G401 (cell line): ENCODE results near the gene FABP3. TPM values are rescaled to one million over a fixed set of nuclear protein-coding genes. Genes with fewer than 3 reads are reported as not detected.

Experiments used
- DNase-seq: peaks from one replicate; pipeline ENCODE4 v3.0.0-alpha.2; 2015; ENCODE audit warnings: low spot score
- in situ Hi-C: cut with HindIII; loops from 2 replicates; pipeline ENCODE4 v1.10.0; 2016; ENCODE audit warnings: low sequenced_read_pairs, mixed read lengths
- total RNA-seq: library from RNA; depleted of rRNA; stranded (reverse); fragments of >200 nt; shearing (Covaris generic); gene quantifications from 2 replicates; pipeline ENCODE4 v1.2.3, GENCODE V29; 2014; rRNA removed

The FABP3 gene
- total RNA-seq, 1 experiment from 2014 or later: not detected

DNA sequence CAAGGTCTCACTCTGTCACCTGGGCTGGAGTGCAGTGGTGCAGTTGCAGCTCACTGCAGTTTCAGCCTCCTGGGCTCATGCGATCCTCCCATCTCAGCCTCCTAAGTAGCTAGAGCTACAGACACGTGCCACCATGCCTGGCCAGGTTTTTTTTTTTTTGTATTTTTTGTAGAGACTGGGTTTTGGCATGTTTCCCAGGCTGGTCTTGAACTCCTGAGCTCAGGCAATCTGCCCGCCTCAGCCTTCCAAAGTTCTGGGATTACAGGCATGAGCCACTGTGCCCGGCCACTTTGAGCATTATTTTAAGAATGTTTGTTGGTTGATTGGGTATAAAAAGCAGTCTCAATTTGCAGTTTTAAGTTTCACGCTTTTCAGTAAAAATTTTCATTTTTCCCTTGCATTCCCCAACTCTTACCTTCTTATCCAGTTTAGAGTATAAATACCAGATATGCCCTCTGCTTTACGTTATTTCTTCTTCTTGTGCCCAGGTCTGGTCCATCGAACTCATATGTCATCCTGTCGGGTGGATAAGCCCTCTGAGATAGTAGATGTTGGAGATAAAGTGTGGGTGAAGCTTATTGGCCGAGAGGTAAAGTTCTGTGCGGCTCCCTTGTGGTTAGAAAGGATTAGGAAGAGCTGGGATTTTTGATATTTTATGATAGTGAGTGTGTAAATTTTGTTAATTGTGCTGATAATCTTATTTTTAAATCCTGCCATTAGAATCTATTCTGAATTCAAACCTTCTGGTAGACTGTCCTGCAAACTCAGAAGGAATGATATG is 36.0 kb downstream of the FABP3 start:
- in situ Hi-C loops: no loop called here
- peak; percentile 28 for DNase-seq

DNA sequence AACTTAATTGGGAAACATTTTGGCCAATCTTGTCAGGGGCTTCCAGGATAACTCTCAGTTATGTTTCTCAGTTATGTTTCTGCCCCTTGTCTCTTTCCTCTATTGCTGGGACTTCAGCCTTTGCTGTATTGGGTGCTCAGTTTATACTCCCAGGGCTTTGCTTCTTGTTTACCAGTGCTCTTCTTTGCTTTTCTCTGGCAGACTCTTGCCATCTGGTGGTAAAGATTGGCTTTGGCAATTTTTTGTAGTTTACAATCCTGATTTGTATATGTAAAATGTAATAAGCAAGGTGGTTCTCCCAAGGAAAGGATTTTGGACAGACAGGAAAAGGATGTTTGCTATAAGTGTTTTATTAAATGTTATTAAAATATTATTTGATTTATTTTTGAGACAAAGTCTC is 37.9 kb downstream of the FABP3 start:
- DNase-seq: peak; percentile 86
- in situ Hi-C loops: no loop called here

DNA sequence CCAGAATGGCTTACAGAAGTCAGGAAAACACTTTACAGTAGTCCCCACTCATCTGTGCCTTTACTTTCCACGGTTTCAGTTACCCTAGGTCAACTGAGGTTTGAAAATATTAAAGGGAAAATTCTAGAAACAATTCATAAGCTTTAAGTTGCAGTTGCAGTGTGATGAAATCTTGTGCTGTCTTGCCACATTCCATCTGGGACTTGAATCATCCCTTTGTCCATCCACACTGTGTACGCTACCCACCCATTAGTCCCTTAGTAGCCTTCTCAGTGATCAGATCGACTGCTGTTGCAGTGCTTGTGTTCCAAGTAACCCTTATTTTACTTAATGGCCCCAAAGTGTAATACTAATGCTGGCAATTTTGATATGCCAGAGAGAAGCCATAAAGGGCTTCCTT is 45.5 kb downstream of the FABP3 start:
- DNase-seq: no peak
- in situ Hi-C loops: no loop called here

DNA sequence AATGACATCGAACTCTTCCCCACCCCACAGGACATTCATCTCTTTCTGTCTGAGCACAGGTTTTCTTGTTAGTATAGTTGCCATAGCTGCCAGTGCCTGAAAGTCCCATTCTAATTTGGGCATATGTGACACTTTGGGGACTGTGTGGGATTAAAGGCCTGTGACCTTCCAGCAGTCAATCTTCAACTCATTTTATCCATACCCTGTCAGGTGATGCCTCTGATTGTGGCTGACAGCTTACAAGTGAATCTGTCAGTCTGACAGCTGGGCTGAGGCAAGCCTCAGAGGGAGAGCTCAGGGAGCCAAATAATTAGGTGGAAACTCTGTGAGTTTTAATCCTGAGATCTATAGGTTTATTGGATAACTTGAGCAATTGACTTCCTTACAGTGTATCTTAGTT is 46.4 kb downstream of the FABP3 start:
- in situ Hi-C loops: no loop called here

DNA sequence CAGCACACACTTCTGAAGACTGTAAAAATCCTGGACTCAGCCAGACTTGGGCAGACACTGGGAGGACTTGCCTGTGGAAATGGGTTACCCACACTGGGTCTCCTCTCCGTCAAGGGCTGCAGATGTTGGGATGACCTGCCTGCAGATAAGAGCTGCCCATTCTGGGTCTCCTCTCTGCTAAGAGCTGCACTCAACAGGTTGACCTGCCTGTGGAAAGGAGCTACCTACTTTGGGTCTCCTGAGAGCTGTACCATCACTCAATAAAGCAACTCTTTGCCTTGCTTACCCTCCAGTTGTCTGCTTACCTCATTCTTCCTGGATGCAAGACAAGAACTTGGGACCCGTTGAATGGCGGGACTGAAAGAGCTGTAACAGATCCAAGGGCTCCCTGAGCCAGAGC is 47.9 kb downstream of the FABP3 start:
- in situ Hi-C loops: no loop called here

More for the DNA sequence above, 46.4 kb downstream of the FABP3 start:
- DNase-seq: no peak

DNA sequence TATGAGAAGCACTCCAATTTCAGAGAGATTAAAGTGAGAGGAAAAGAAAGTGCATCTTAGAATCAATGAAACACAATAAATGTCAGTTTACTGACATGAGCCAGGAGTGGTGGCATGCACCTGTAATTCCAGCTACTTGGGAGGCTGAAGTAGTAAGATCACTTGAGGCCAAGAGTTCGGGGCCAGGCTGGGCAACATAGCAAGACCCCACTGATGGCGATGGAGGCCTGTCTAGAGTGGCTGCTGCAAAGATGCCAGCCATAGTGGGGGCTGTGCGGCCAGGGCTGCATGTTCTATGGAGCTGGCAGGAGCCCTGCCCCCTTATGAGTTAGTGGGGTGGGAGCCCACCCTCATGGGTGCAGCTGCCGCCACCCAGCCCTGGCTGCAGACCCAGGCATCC is 48.8 kb downstream of the FABP3 start:
- in situ Hi-C loops: no loop called here
- no peak for DNase-seq

More for the DNA sequence above, 47.9 kb downstream of the FABP3 start:
- DNase-seq: no peak

DNA sequence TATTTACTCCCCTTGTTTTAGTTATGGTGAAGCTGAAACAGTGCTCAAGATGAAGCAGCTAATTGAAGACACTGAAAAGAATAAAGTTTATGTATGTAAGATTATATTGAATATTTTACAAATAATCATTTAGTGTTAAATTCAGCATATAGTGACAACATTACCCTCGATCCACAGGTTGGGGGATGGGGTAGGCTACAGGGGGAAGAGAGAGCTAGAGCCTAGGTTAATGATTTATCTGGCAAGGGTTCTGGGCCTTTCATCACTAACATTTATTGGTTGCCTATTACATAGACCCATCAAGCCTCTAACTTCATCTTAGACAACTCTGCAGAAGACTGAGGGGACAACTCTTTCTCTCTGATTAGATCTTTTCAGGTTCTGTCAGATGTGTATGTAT is 54.7 kb downstream of the FABP3 start:
- in situ Hi-C loops: no loop called here
- no peak for DNase-seq

DNA sequence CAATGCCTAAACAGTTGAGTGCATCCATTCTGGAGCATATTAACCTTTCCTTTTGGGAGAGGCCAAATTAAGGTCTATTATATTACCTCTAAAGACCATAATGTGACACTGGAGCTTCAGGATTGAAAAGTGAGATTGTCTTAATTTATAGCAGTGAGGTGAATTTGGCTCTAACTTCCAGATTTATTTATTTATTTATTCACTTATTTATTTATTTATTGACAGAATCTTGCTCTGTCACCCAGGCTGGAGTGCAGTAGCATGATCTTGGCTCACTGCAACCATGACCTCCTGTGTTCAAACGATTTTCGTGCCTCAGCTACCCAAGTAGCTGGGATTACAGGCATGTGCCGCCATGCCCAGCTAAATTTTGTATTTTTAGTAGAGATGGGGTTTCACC is 57.0 kb downstream of the FABP3 start:
- no peak for DNase-seq
- in situ Hi-C loops: no loop called here

Other genes with a start within 250 kb of the FABP3 start
- gene NKAIN1, start 133.2 kb downstream of the FABP3 start, total RNA-seq: 3.6 and 9.2 TPM in 2 replicates
- gene SNRNP40, start 76.3 kb downstream of the FABP3 start, total RNA-seq: 269 and 326 TPM in 2 replicates
- gene ZCCHC17, start 76.0 kb downstream of the FABP3 start, total RNA-seq: 70.6 and 83.8 TPM in 2 replicates
- 12.9 and 15.6 TPM in 2 replicates for gene SERINC2, start 40.1 kb upstream of the FABP3 start, total RNA-seq
- gene TINAGL1, start 203.4 kb upstream of the FABP3 start, total RNA-seq: 61.7 and 64.3 TPM in 2 replicates
- gene HCRTR1, start 244.6 kb upstream of the FABP3 start, total RNA-seq: 2.0 and 4.2 TPM in 2 replicates